Endometrial microvascular endothelial cells (primary cell): ENCODE results near the gene RNF13. TPM values are rescaled to one million over a fixed set of nuclear protein-coding genes. Genes with fewer than 3 reads are reported as not detected.

Experiments
- total RNA-seq: library from RNA; depleted of rRNA; stranded (reverse); fragments of >200 nt; gene quantifications from one replicate; pipeline ENCODE4 v1.2.3, GENCODE V29; 2015; ENCODE audit errors: inconsistent ontology term

Gene RNF13
- total RNA-seq, 1 donor from 2014 or later, result 47.9 TPM

Other genes starting within 250 kb of the RNF13 start
- gene WWTR1, start 155.2 kb upstream of the RNF13 start, total RNA-seq, result 77.3 TPM
- gene COMMD2, start 60.7 kb upstream of the RNF13 start, total RNA-seq, result 39.0 TPM
- not detected for gene ANKUB1, start 20.7 kb upstream of the RNF13 start, total RNA-seq
- gene PFN2, start 157.7 kb downstream of the RNF13 start, total RNA-seq, result 33.1 TPM